PFSK-1 (cell line): Measurements from ENCODE around the gene NOVA2.

Source experiments
- FOXP2 ChIP-seq: optimal IDR thresholded peaks from 2 replicates; pipeline ENCODE3; 2011; ENCODE audit warnings: borderline replicate concordance, control low read depth, inconsistent platforms; ENCODE audit not compliant: insufficient read depth; ENCODE audit errors: extremely low read length, extremely low read depth
- POLR2AphosphoS5 ChIP-seq: IDR thresholded peaks from 2 replicates; pipeline ENCODE4 v1.6.1; 2012; ENCODE audit warnings: low read depth, mild to moderate bottlenecking, control low read depth, low read length, moderate library complexity
- REST ChIP-seq, 2 experiments: IDR thresholded peaks; 2 replicates each; pipeline versions ENCODE4 v1.6.1 to v1.8.0; 2011 to 2012; ENCODE audit warnings: low read depth in 2 of 2, low read length in 2 of 2, control low read depth in 1 of 2, inconsistent platforms in 1 of 2, mild to moderate bottlenecking in 1 of 2, moderate library complexity in 1 of 2; ENCODE audit not compliant: insufficient read depth in 1 of 2
- SIN3A ChIP-seq: IDR thresholded peaks from 2 replicates; pipeline ENCODE4 v1.6.1; 2012; ENCODE audit warnings: mild to moderate bottlenecking, low read length, moderate library complexity, borderline replicate concordance; ENCODE audit not compliant: insufficient read depth
- TAF1 ChIP-seq: IDR thresholded peaks from 2 replicates; pipeline ENCODE4 v1.6.1; 2012; ENCODE audit warnings: low read length, control low read depth, borderline replicate concordance; ENCODE audit not compliant: insufficient read depth

- TF ChIP-seq POLR2AphosphoS5 = no peak
- no peak for TF ChIP-seq SIN3A
- no peak for TF ChIP-seq FOXP2
- TF ChIP-seq REST (IDR thresholded peaks at IDR 0.05; ENCODE audit: insufficient read depth in 1 of 2, low read depth in 2 of 2, low read length in 2 of 2) = no peak
- no peak for TF ChIP-seq TAF1
Measured at GRCh38 chr19:45969676-45970075, 4.0 kb downstream of the NOVA2 start.
